HUDEP-2 (cell line): ENCODE results near the gene HYAL1.
"Not testable (repeated sequence)": the region's sequence is repeated elsewhere in the genome, so short reads cannot be mapped to it uniquely, and the experiment has no call there.

Source experiments
- DNase-seq, 76 experiments: peaks; one replicate each; lab custom pipeline; 2025; ENCODE audit not compliant: unreplicated experiment in 76 of 76; lab: John Stamatoyannopoulos, UW

HYAL1 gene

GRCh38 chr3:50275996-50276761 lies 27.2 kb downstream of the HYAL1 start:
- no peak for DNase-seq

- no peak for DNase-seq
Measured at GRCh38 chr3:50275141-50275995, 28.0 kb downstream of the HYAL1 start.

- DNase-seq = peak in 48 of 76 experiments; percentile 3 to 53 (median 32)
Measured at GRCh38 chr3:50274371-50275104, 28.8 kb downstream of the HYAL1 start.

GRCh38 chr3:50273689-50274065 lies 29.7 kb downstream of the HYAL1 start:
- DNase-seq = no peak

- DNase-seq = peak in 68 of 76 experiments; percentile 3 to 91 (median 64)
Measured at GRCh38 chr3:50272911-50273688, 30.3 kb downstream of the HYAL1 start.

GRCh38 chr3:50272538-50272910 lies 30.9 kb downstream of the HYAL1 start:
- DNase-seq = not testable (repeated sequence)

GRCh38 chr3:50271314-50271936 lies 31.9 kb downstream of the HYAL1 start:
- DNase-seq = no peak

GRCh38 chr3:50270422-50271224 lies 32.8 kb downstream of the HYAL1 start:
- DNase-seq = no peak

GRCh38 chr3:50269977-50270413 lies 33.4 kb downstream of the HYAL1 start:
- DNase-seq = peak in 2 of 76 experiments; percentile 1 to 6

- no peak for DNase-seq
Measured at GRCh38 chr3:50269460-50269859, 33.9 kb downstream of the HYAL1 start.

GRCh38 chr3:50268703-50269451 lies 34.5 kb downstream of the HYAL1 start, which contains the start of gene SEMA3B:
SEMA3B (plus strand) TSS chr3:50269147; CDS start chr3:50269241, 94 bp downstream.
- peak in 23 of 76 experiments; percentile 4 to 34 (median 22) for DNase-seq

GRCh38 chr3:50268276-50268675 lies 35.1 kb downstream of the HYAL1 start:
- DNase-seq = no peak

- DNase-seq = no peak
Measured at GRCh38 chr3:50267280-50267913, 36.0 kb downstream of the HYAL1 start.

GRCh38 chr3:50266836-50267235 lies 36.5 kb downstream of the HYAL1 start:
- no peak for DNase-seq

GRCh38 chr3:50266017-50266416 lies 37.4 kb downstream of the HYAL1 start:
- DNase-seq = no peak

GRCh38 chr3:50265571-50265970 lies 37.8 kb downstream of the HYAL1 start:
- DNase-seq = no peak

- no peak for DNase-seq
Measured at GRCh38 chr3:50264964-50265485, 38.3 kb downstream of the HYAL1 start.
